GM12892 (cell line): ENCODE measurements around the gene HSD17B4.

Experiments
- POLR2A ChIP-seq: IDR thresholded peaks from 2 replicates; pipeline ENCODE4 v1.6.1; 2011; ENCODE audit warnings: low read depth, low read length, control low read depth
- POLR2AphosphoS5 ChIP-seq: IDR thresholded peaks from 2 replicates; pipeline ENCODE4 v1.6.1; 2011; ENCODE audit warnings: low read depth, low read length, control low read depth

GRCh38 chr5:119483155-119483554 is 30.9 kb downstream of the HSD17B4 start:
- TF ChIP-seq POLR2AphosphoS5 (no peak), POLR2A (no peak)
